Measurements from ENCODE around the gene EEF1AKMT4. TPM values are rescaled to one million over a fixed set of nuclear protein-coding genes. Genes with fewer than 3 reads are reported as not detected.

Gene EEF1AKMT4
- total RNA-seq (1 to 10 TPM in 1 of 2 donors, under 1 TPM in 1; 0.40 to 1.9 TPM), polyA plus RNA-seq (ENCODE audit: insufficient read length in 2 of 2) (1 to 10 TPM; 1.8 to 1.9 TPM)
- long read RNA-seq, donor 1, partial matches to known transcripts: 0 of 1 reads
- long read RNA-seq, donor 1, other reads (novel, unspliced or antisense): 0 of 1 reads
- long read RNA-seq, donor 2, partial matches to known transcripts: 0 of 129 reads
- long read RNA-seq, donor 2, other reads (novel, unspliced or antisense): 128 of 129 reads
- long read RNA-seq, donor 3, partial matches to known transcripts: 0 of 3 reads
- long read RNA-seq, donor 3, other reads (novel, unspliced or antisense): 0 of 3 reads
- long read RNA-seq, donor 4, partial matches to known transcripts: 0 of 4 reads
- long read RNA-seq, donor 4, other reads (novel, unspliced or antisense): 0 of 4 reads

- peak within 1 kb of the TSS; percentile 67 for H3K27ac ChIP-seq (ENCODE audit: low read depth, low read length)
- H3K27me3 ChIP-seq (ENCODE audit: control insufficient read depth, insufficient read depth, low read length): no peaks in the 10 kb centered on the region
- no peaks in the 10 kb centered on the region for H3K9me3 ChIP-seq (ENCODE audit: control insufficient read depth, insufficient read depth, low read length)
- peaks cover 9% of the 10 kb centered on the region for H3K36me3 ChIP-seq (ENCODE audit: control insufficient read depth, insufficient read depth, low read length)
- peaks cover 22% of the 10 kb centered on the region for H3K4me1 ChIP-seq (ENCODE audit: control insufficient read depth, insufficient read depth, low read length)
- WGBS (ENCODE audit: insufficient coverage): under 1% methylated on average over 54 of the region's 54 CpGs
- peak; percentile 82 to 98 (median 88) for DNase-seq (ENCODE audit: low read depth in 4 of 6, low spot score in 6 of 6)
- H3K4me3 ChIP-seq (ENCODE audit: low read depth, low read length): peak within 1 kb of the TSS; percentile 91
Measured at GRCh38 chr3:184249412-184250166, at the start of gene EEF1AKMT4. EEF1AKMT4 (plus strand) TSS chr3:184249672; CDS start chr3:184249695, 23 bp downstream.

GRCh38 chr3:184200825-184201224, 48.6 kb upstream of the EEF1AKMT4 start:
- Histone ChIP-seq H3K4me3 (ENCODE audit: low read depth, low read length) (no peak overlapping the region), H3K27ac (ENCODE audit: low read depth, low read length) (no peak overlapping the region)
- DNase-seq (ENCODE audit: low read depth in 4 of 6, low spot score in 6 of 6): no peak

GRCh38 chr3:184203526-184203925, 45.9 kb upstream of the EEF1AKMT4 start:
- DNase-seq (ENCODE audit: low read depth in 4 of 6, low spot score in 6 of 6): no peak
- no peak overlapping the region for H3K27ac ChIP-seq (ENCODE audit: low read depth, low read length)
- no peaks in the 10 kb centered on the region for H3K9me3 ChIP-seq (ENCODE audit: control insufficient read depth, insufficient read depth, low read length)
- no peak overlapping the region for H3K4me3 ChIP-seq (ENCODE audit: low read depth, low read length)
- WGBS (ENCODE audit: insufficient coverage): 81% methylated on average over 8 of the region's 8 CpGs
- H3K36me3 ChIP-seq (ENCODE audit: control insufficient read depth, insufficient read depth, low read length): no peaks in the 10 kb centered on the region
- peaks cover 4% of the 10 kb centered on the region for H3K27me3 ChIP-seq (ENCODE audit: control insufficient read depth, insufficient read depth, low read length)
- H3K4me1 ChIP-seq (ENCODE audit: control insufficient read depth, insufficient read depth, low read length): no peaks in the 10 kb centered on the region

More at GRCh38 chr3:184200825-184201224, 48.6 kb upstream of the EEF1AKMT4 start:
- H3K27me3 ChIP-seq (ENCODE audit: control insufficient read depth, insufficient read depth, low read length): no peaks in the 10 kb centered on the region
- no peaks in the 10 kb centered on the region for H3K9me3 ChIP-seq (ENCODE audit: control insufficient read depth, insufficient read depth, low read length)
- H3K4me1 ChIP-seq (ENCODE audit: control insufficient read depth, insufficient read depth, low read length): no peaks in the 10 kb centered on the region
- H3K36me3 ChIP-seq (ENCODE audit: control insufficient read depth, insufficient read depth, low read length): peaks cover 10% of the 10 kb centered on the region

GRCh38 chr3:184209146-184209923, 40.1 kb upstream of the EEF1AKMT4 start:
- peaks cover 4% of the 10 kb centered on the region for H3K27me3 ChIP-seq (ENCODE audit: control insufficient read depth, insufficient read depth, low read length)
- no peak overlapping the region for H3K27ac ChIP-seq (ENCODE audit: low read depth, low read length)
- H3K4me3 ChIP-seq (ENCODE audit: low read depth, low read length): no peak overlapping the region
- no peaks in the 10 kb centered on the region for H3K9me3 ChIP-seq (ENCODE audit: control insufficient read depth, insufficient read depth, low read length)
- H3K4me1 ChIP-seq (ENCODE audit: control insufficient read depth, insufficient read depth, low read length): no peaks in the 10 kb centered on the region
- no peaks in the 10 kb centered on the region for H3K36me3 ChIP-seq (ENCODE audit: control insufficient read depth, insufficient read depth, low read length)
- DNase-seq (ENCODE audit: low read depth in 4 of 6, low spot score in 6 of 6): no peak
- WGBS (ENCODE audit: insufficient coverage): 81% methylated on average over 10 of the region's 11 CpGs

- Histone ChIP-seq H3K36me3 (ENCODE audit: control insufficient read depth, insufficient read depth, low read length) (no peaks in the 10 kb centered on the region), H3K27ac (ENCODE audit: low read depth, low read length) (no peak overlapping the region), H3K9me3 (ENCODE audit: control insufficient read depth, insufficient read depth, low read length) (no peaks in the 10 kb centered on the region), H3K4me1 (ENCODE audit: control insufficient read depth, insufficient read depth, low read length) (no peaks in the 10 kb centered on the region), H3K27me3 (ENCODE audit: control insufficient read depth, insufficient read depth, low read length) (peaks cover 4% of the 10 kb centered on the region), H3K4me3 (ENCODE audit: low read depth, low read length) (no peak overlapping the region)
- no peak for DNase-seq (ENCODE audit: low read depth in 4 of 6, low spot score in 6 of 6)
- WGBS (ENCODE audit: insufficient coverage): no CpG with 5 or more reads among the region's 5 CpGs
Measured at GRCh38 chr3:184211297-184211696, 38.2 kb upstream of the EEF1AKMT4 start.

GRCh38 chr3:184211718-184212117, 37.8 kb upstream of the EEF1AKMT4 start:
- peaks cover 2% of the 10 kb centered on the region for H3K27me3 ChIP-seq (ENCODE audit: control insufficient read depth, insufficient read depth, low read length)
- no peak overlapping the region for H3K27ac ChIP-seq (ENCODE audit: low read depth, low read length)
- no peaks in the 10 kb centered on the region for H3K36me3 ChIP-seq (ENCODE audit: control insufficient read depth, insufficient read depth, low read length)
- H3K4me1 ChIP-seq (ENCODE audit: control insufficient read depth, insufficient read depth, low read length): no peaks in the 10 kb centered on the region
- no CpG with 5 or more reads among the region's 5 CpGs for WGBS (ENCODE audit: insufficient coverage)
- H3K4me3 ChIP-seq (ENCODE audit: low read depth, low read length): no peak overlapping the region
- no peaks in the 10 kb centered on the region for H3K9me3 ChIP-seq (ENCODE audit: control insufficient read depth, insufficient read depth, low read length)
- no peak for DNase-seq (ENCODE audit: low read depth in 4 of 6, low spot score in 6 of 6)

- no CpG with 5 or more reads among the region's 4 CpGs for WGBS (ENCODE audit: insufficient coverage)
- H3K9me3 ChIP-seq (ENCODE audit: control insufficient read depth, insufficient read depth, low read length): no peaks in the 10 kb centered on the region
- no peak for DNase-seq (ENCODE audit: low read depth in 4 of 6, low spot score in 6 of 6)
- H3K27ac ChIP-seq (ENCODE audit: low read depth, low read length): no peak overlapping the region
- no peaks in the 10 kb centered on the region for H3K27me3 ChIP-seq (ENCODE audit: control insufficient read depth, insufficient read depth, low read length)
- no peaks in the 10 kb centered on the region for H3K4me1 ChIP-seq (ENCODE audit: control insufficient read depth, insufficient read depth, low read length)
- H3K36me3 ChIP-seq (ENCODE audit: control insufficient read depth, insufficient read depth, low read length): no peaks in the 10 kb centered on the region
- no peak overlapping the region for H3K4me3 ChIP-seq (ENCODE audit: low read depth, low read length)
Measured at GRCh38 chr3:184218814-184219213, 30.7 kb upstream of the EEF1AKMT4 start.

GRCh38 chr3:184222521-184222920, 27.0 kb upstream of the EEF1AKMT4 start:
- Histone ChIP-seq H3K27ac (ENCODE audit: low read depth, low read length) (no peak overlapping the region), H3K27me3 (ENCODE audit: control insufficient read depth, insufficient read depth, low read length) (peaks cover 3% of the 10 kb centered on the region), H3K4me3 (ENCODE audit: low read depth, low read length) (no peak overlapping the region), H3K9me3 (ENCODE audit: control insufficient read depth, insufficient read depth, low read length) (no peaks in the 10 kb centered on the region), H3K36me3 (ENCODE audit: control insufficient read depth, insufficient read depth, low read length) (no peaks in the 10 kb centered on the region), H3K4me1 (ENCODE audit: control insufficient read depth, insufficient read depth, low read length) (no peaks in the 10 kb centered on the region)
- no CpG with 5 or more reads among the region's 3 CpGs for WGBS (ENCODE audit: insufficient coverage)
- no peak for DNase-seq (ENCODE audit: low read depth in 4 of 6, low spot score in 6 of 6)

- peaks cover 8% of the 10 kb centered on the region for H3K4me1 ChIP-seq (ENCODE audit: control insufficient read depth, insufficient read depth, low read length)
- H3K36me3 ChIP-seq (ENCODE audit: control insufficient read depth, insufficient read depth, low read length): no peaks in the 10 kb centered on the region
- H3K27me3 ChIP-seq (ENCODE audit: control insufficient read depth, insufficient read depth, low read length): peaks cover 7% of the 10 kb centered on the region
- no peaks in the 10 kb centered on the region for H3K9me3 ChIP-seq (ENCODE audit: control insufficient read depth, insufficient read depth, low read length)
- H3K27ac ChIP-seq (ENCODE audit: low read depth, low read length): no peak overlapping the region
- WGBS (ENCODE audit: insufficient coverage): 71% methylated on average over 2 of the region's 3 CpGs
- H3K4me3 ChIP-seq (ENCODE audit: low read depth, low read length): no peak overlapping the region
- no peak for DNase-seq (ENCODE audit: low read depth in 4 of 6, low spot score in 6 of 6)
Measured at GRCh38 chr3:184223946-184224345, 25.5 kb upstream of the EEF1AKMT4 start.
